GM18507 (cell line): ENCODE data around the gene DTX1.

Source experiments
- DNase-seq: peaks from one replicate; pipeline ENCODE4 v3.0.0; 2011; ENCODE audit warnings: low read depth; ENCODE audit not compliant: insufficient read length; ENCODE audit errors: extremely low spot score
- FAIRE-seq: peaks from 2 replicates; lab custom pipeline; 2011; peaks lifted over from hg19 to GRCh38; lab: Jason Lieb, UNC

The DTX1 gene

GRCh38 chr12:113144806-113145205, 88.3 kb downstream of the DTX1 start:
- FAIRE-seq (no peak), DNase-seq (no peak)

GRCh38 chr12:113145720-113146551, 89.4 kb downstream of the DTX1 start:
- FAIRE-seq, result no peak
- no peak for DNase-seq

GRCh38 chr12:113146999-113147398, 90.5 kb downstream of the DTX1 start:
- no peak for DNase-seq
- FAIRE-seq, result no peak
